Activated CD8-positive, alpha-beta memory T cell treated with anti-CD3 and anti-CD28 coated beads, Interleukin-2, amount 50 U/mL, for 48 hours (primary cell): ENCODE results near the gene TBCEL.

Experiments
- DNase-seq: peaks from one replicate; pipeline ENCODE4 v3.0.0-alpha.2; 2020

Gene TBCEL

DNA sequence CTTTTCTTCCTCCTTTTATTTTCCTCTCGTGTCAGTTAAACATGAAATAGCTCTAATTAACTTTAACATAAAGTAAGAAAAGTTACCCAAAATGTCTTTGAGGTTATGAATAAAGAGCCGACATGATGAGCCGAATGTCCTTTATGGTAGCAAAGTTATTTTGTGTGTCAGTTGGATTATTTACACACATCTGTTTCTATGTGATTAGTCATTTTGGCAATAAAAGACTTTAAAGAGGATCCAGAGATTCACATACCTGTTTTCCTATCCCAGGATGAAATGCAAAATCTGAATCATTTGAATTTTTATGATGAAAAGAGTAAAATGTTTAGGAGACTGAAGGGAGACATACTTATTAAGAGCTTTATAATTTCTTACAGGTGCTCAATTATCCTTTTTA is 43.1 kb downstream of the TBCEL start:
- no peak for DNase-seq

DNA sequence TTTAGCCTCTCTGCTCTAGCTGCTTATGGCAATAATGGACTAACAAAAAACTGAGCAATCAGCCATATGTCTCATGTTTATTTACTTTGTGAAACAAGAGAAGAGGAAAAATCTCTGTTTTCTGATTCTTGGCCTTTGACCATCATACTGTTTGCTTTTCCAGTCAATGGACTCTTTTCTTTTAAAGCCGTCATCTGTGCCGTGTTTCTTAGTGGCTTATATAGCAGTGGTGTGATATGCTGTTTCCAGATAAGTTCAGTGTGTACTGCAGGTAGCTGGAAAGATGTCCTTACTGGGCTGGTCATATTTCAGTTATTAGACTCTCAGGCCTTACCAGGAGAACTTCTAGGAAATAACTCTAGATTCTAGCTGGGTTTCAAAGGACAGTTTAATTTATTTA is 43.6 kb downstream of the TBCEL start:
- DNase-seq: no peak

DNA sequence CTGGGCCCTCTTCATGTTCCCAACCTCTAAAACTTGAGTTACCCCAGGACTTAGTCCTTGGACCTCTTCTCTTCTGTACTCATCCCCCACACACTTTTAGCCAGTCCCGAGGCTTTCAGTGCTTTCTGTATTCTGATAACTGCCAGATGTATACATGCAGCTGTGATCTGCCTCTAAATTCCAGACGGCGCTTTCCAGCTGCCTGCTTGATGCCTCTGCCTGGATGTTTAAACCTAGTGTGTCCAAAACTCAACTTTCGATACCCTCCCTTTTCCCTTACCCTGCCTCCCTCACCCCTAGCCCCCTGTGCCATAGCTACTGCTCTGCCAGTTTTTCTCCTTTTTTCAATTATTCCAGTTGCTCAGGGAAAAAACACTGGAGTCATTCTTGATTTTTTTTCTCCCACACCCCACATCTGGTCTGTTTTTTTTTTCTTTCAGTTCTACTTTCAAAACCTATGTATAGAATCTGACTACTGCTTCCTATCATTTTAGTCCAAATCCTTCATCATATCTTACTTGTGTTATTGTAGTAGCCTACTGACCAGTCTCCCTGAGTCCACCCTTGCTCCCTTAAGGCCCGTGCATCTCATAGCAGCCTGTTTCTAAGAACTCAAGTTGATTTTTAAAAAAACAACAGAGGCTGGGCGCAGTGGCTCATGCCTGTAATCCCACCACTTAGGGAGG is 44.2 kb downstream of the TBCEL start:
- DNase-seq: no peak

DNA sequence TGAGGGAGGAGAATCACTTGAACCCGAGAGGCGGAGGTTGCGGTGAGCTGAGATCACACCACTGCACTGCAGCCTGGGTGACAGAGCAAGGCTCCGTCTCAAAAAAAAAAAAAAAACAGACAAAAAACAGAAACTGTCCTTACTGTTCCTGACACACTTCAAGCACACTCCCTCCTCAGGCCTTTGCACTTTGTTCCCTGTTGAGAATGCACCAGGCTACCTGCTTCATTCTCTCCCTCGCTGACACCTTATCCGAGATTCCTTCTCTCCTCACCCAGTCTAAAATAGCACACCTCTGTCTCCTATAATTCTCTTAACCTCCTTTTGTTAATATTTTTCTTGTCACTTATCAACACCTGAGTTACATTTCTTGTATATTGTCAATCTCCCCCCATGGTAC is 44.9 kb downstream of the TBCEL start:
- DNase-seq: no peak

DNA sequence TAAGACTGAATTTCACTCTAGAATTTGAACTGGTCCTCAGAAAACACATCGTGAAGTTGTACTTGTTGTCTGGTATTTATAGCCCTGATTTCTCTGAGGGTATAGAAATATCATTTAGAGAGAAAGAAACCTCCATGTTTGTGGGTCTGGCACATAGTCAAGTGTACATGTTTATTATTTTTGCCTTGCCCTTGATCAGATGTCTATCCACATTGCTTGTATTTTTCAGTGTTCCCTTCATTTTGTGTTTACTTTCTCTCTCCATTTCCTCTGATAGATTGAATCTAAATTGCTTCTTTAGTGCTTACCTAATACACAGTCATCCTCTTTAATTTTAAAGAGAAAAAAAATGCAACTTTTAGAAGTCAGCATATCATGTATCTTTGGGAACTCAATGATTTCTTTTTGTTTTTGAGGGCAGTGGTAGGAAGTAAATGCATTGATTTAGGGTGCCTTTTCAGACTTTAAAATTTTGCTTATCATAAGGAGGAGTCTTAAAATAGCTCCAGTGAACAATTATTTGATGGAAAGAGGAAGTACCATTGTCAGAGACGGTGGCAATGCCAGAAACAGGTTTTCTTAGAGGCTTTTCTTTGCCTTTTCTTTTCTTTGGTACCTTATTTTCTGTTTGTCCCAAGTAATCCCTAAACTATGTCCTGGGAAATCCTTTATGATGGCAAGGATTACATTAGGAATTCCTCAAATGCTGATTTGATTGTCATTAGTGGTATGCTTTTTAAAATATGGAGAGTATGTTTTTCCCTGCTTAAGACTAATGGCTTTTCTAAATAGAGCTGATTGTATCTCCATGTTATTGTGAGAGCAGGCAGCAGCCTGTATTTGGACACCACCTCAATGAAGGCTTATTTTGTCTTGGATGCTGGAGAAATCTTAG is 47.3 kb downstream of the TBCEL start:
- no peak for DNase-seq

DNA sequence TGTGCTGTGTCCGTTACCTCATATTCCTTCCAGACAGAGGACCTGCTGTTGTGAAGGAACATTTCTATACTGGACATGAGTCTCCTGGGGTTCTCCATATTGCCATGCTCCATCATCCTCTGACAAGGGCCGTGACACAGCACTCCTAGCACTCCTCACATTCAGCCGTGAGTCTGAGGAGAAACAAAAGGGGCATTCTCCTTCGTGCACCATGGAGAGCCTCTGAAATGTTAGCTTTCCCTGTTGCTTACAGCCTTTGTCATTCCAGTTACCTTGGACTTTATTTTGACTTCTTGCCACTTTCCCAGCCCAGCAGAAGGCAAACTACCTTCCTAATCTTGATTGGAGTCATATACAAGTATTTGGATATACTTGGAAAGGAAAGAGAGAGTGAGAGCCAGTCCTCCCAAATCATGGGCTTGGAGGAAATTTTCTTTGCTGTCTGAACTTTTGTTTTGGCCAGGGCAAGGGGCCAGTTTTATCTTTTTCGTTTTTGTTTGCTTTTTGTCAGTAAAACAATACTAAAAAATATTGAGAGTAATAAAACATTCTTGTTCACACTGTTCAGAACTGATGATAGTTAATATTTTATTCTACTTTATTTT is 48.0 kb downstream of the TBCEL start:
- no peak for DNase-seq

DNA sequence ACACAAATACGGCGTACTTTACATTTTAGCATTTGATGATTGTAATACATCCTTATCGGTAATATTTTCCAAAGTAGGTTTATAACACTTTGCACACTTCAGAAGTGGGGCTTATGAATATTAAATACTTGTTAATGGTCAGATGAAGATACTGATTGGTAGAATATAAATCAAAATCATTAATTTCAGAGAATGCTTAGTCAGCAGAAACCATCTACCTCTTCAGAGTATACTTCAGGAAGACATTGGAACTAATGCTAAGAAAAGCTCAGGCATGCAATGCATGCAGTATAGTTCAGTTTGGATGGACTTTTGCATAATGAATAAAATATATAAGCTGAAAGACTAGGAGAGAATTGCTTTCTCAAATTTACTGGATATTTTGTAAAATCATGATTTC is 57.4 kb downstream of the TBCEL start:
- no peak for DNase-seq

DNA sequence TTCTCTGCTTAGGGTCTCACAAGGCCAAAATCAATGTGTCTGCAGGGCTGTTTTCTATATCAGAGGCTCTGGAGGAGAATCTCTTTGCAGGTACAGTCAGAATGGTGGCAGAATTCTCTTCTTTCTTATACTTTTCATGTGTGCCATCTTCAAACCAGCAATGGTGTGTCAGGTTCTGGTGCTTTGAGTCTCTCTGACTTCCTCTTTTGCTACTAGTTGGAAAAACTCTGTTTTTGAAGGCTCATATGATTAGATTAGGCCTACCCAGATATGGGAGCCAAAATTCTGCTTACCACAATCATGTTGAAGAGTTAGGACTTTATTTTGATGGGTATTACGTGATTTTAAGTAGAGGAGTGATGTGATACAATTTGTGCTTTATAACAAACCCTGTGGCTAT is 58.3 kb downstream of the TBCEL start:
- DNase-seq: no peak

DNA sequence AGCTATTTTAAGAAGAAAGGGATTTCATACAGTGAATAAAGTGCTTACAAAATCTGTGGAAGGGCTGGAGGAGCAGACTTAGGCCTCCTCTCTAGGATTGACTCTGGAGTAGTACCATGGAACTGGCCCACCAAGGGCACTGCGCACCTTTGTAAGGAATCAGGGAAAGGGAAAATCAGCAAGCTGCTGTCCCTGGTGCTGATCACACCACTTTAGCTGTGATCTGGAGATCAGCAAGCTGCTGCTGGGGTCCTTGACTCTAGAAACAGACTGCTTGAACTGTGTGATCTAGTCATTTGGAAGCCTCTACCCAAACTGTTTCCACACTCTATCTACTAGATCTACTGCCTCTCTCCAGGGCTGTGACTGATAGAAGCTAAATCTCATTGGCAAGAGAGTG is 58.8 kb downstream of the TBCEL start:
- DNase-seq: no peak

DNA sequence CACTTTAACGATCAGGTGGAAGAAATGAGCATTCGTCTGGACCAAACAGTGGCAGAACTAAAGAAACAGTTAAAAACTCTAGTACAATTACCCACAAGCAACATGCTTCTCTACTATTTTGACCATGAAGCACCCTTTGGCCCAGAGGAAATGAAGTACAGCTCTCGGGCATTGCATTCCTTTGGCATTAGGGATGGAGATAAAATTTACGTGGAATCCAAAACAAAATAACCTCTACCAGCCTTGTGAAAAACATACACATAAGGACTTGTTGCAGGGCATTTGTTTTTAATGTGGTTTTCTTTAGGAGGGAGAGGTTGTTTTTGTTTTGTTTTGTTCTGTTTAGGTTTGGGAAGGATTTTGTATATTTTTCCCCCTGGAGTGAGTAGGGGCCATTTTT is 63.0 kb downstream of the TBCEL start:
- DNase-seq: no peak

DNA sequence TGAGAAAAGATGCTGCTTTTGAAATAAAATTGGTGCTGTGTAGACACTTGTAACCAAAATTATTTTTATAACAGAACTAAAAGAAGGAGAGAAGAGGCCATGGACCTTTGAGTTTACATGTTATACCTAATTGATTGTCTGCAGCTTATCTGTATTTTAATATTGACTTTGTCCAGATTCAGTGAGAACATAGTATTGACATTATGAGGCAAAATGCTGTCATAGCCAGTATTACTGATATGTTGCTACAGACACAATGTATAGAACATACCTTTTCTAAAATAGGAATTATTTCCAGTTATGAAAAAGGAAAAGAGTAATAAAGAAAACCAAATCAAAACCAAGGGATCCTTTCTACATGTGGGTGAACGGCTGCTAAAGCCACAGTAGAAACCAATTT is 65.7 kb downstream of the TBCEL start:
- no peak for DNase-seq

DNA sequence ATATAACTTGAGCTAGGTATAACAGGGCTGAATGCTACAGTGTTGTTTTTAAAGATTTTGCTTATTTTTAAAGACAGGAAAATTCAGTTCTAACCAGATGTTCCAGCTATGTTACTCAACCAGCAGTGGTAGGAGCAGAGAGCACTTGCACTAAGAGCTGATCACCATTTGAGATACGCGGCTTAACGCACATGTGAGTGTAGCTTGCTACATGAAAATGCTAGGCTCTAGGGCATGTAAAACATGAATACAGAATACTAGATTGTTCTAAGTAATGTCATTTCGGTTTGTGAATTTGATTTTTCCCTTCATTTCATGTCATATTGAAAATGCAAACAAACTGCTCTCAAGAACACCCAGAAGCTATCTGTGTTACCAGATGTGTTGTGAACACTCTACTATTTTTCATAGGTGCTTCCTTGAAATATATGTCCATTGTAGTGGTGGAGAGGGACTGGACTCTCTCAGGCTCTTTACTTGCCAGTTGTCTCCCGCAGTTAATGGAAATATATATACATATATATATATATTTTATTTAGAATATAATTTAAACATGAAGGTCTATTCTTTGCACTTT is 66.3 kb downstream of the TBCEL start:
- no peak for DNase-seq

DNA sequence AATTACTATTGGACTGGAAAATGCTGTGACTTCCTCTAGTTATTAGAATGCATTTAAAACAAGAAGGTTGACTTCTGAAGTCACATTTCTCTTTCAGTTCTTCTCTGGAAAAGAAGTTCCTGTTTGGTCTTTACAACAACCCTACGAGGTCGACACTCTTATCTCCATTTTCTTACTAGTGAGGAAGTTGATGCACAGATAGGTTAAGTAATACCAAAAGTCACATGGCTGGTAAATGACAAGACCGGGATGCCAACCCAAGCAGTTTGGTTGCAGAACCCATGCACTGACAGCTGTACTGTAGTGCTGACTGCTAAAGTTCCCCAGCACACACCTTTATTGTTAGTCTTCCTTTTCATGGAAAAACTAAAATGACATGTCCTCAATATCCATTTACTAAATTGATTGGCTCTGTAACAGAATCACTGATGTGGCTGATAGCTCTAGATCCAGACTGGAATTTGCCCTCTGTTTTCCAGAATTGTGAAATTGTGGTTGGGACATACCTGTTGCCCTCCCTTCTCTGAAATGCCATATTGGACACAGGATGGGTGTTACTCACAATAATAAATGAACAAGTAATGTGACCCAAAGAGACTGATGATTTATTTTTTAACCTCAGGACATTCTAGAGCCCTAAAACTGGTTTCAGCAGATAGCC is 67.7 kb downstream of the TBCEL start:
- DNase-seq: no peak

DNA sequence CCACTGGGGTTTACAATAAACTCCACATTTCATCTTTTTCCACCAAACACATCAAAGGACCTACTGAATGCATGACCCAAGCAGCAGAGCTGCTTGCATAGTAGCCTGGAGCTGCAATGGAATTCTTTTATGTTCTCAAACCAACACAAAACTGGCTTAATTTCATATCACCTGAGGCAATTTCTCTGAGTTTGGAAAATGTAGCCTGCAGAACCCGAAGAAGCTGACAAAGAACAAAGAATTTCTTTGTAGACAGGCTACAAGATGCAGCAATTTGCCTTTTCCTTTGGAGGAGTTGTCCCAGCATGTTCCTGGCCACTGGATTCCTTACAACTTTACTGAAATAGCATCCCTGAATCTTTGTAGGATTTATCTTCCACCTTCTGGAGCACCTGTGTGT is 71.7 kb downstream of the TBCEL start:
- DNase-seq: no peak

DNA sequence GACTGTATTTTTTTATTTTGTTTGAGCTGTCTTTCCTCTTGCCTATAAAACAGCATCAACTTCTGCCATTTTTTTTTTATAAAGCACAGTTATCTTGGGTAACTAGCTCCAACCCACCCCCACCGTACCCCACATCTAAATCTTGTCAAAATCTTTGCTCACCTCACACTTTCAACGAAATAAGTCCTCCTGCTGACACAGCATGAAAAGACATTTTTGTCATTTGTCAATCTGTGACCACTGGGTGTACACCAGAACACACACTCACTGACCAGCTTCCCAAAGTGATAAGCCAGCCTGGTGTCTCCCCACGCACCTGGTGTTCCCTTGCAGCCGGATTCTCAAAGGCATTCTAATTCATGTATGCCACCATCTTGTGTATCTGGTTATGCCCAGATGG is 75.5 kb downstream of the TBCEL start:
- no peak for DNase-seq

DNA sequence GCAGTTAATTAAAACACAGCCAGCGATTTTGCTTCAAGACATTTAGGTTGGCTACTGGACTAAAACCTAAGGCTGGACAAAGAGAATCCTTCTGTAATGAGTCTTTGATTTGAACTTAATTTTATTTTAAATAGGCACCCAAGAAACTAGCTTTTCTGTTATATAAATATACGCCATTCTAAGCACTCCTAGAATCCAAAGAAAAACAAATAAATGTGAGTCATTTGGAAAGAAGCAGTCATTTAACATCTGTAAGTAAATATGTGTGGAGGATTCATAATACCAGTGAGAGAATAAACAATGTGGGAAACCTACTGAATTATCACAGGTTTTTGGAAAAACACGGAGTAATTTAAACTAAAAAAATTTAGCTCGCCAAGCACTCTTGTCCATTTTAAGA is 76.0 kb downstream of the TBCEL start:
- no peak for DNase-seq

DNA sequence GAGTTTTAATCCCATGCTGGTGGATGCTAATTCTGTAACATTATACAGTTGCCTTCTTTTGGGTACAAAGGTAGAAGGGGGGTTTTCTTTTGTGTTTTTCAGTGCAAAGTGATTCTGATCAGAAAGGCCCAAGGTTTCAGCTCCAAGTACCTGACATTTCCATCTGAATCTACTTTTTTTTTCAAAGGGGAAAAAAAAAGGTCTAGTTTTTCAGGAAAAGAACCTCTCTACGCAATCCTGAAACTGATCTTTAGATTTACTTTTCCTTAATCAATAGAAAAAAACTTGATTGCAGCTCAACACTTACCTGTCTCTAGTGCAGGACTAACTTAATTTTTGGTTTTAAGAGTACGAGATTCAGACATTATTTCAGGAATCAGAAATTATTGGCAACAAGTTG is 77.0 kb downstream of the TBCEL start, which contains the start of gene TECTA:
TECTA (plus strand) TSS at position 301 of the 400 bp plus-strand sequence. CDS start 1,423 bp downstream, outside the sequence.
- no peak for DNase-seq

DNA sequence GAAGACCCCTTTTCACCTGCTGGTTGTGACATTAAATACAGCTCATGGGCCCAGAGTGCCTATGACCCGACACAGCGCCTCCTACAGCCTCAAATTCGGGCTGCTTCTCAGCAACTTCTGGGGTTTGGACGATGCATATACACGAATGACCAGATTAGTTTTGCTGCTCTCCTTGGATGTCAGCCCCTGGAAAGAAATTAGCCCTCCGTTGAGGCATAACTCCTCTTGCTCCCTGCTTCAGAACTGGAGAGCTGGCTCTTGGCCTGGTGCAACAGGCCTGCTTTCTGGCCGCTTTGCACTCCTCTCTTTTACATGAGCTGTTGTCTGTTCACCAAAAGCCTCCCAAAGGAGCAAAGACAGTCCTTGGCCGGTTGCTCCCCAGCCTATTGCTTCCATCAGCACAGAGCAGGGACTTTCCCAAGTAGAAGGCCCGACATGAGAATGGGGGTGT is 80.4 kb downstream of the TBCEL start:
- DNase-seq: no peak

DNA sequence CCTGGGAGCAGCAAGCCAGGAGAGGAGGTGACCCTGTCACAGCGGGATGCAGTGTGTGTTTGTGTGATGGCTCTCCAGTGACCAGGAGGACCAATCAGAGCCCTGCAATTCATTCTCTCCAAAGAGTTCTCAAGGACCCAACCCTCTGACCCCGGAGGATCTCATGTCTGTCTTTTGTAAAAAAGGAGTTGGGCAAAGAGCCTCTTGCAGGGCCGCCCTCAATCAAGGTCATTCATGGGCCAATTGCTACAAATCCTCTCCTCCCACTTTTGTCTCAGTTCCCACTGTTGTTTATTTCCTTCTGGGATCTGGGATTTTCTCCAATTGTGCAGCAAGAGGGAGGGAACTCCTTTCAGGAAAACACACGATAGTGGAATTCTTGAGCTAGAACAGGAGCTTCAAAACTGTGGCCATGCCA is 81.2 kb downstream of the TBCEL start:
- DNase-seq: no peak

DNA sequence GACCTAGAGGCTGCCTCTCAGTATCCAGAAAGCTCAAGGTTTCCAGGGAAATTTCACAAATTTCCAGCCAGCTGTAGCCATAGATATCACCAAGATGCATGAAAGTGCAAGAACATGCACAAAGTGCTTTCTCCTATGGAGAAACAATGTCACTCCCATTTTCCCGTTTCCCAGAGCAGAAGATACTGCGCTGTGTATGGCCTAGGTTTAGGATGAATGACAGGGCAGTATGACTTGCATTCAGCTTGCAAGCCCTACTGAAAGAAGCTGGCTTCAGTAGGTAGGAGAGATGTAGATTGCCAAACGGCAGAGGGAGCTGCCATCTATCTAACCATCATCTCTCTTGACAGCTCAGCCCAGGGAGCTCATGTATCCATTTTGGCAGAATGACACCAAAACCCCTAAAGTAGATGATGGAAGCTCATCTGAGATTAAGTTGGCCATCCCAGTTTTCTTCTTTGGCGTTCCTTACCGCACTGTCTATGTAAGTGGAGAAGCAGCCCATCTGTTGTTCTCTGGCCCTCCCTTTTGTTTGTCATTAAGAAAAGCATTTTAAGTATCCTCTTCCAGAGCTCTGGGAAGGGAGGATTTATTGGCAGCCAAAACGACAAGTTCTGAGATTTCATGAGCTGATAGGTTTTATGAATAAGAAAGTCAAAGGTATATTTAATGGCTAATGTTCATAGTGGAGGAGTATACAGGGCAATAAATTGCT is 81.7 kb downstream of the TBCEL start:
- DNase-seq: no peak

DNA sequence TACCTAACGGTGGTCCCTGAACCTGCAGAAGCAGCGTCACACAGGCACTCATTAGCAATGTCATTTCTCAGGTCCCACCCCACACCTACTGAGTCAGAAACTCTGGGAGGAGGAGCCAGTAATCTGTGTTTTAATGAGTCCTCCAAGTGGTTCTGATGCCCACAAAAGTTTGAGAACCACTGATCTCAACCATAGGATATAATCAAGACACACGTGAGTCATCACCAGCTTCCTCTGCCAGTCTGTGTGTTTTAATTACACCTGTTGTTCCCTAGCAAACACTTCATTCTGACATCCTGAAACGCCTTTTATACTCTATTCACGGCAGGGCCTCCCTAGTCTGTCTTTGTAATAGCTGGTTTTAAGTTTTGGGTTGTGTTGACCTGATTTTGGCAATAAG is 82.9 kb downstream of the TBCEL start:
- no peak for DNase-seq

DNA sequence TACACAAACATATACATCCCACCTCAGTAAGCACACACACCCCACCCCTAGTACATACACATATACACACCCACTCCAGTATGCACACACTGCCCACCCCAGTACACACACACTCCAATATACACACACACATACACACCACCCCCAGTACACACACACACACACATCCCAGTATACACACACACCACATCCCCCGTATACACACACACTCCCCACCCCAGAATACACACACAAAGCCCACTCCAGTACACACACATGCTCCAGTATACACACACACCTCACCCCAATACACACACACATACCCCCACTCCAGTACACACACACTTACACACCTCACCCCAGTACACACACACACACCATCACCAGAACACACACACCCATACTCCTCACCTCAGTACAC is 84.5 kb downstream of the TBCEL start:
- no peak for DNase-seq
